ENCODE results near the gene FKTN.

Gene FKTN

DNA sequence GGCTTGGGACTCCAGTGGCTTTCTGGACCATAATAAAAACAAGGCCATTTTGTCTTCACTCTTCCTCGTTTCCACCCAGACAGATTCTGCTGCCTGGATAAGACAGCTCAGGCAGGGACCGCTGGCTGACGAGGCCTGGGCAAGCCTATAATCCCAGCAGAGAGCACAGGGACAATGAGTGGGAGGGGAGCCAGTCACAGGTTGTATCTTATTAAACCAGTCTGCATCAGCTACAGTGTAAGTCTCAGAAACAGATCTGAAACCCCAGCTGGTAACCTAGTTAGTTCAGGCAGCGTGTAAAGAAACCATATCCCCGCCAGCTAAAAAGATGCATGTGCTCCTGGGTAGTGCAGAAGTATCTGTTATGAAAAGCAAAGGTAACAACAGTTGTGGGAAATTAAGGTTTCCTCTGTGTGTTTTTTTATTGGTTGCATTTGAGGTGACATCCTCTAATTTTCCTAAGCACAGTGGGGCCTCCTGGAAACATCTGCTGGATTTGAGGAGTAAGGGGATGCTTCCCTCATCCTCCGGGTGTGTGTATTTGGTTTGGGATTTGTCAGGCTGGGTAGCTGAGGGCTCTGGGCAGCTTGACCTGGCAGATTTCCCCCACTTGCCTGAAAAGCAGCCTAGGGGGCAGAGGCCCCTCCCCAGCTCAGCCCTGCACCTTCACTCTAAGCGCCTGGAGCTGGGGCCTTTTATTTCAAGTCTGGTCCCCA lies 89.1 kb downstream of the FKTN start:
- Histone ChIP-seq H3K9me3 (ENCODE audit: control insufficient read depth, low read length) (no peaks in the 10 kb centered on the region), H3K36me3 (ENCODE audit: control insufficient read depth, insufficient read depth, low read length) (no peaks in the 10 kb centered on the region), H2AFZ (no peak overlapping the region), H3K4me3 (ENCODE audit: low read depth, low read length) (no peak overlapping the region), H3K9ac (no peak overlapping the region), H3K79me2 (no peaks in the 10 kb centered on the region), H3K4me1 (no peaks in the 10 kb centered on the region), H3K27me3 (ENCODE audit: control insufficient read depth, insufficient read depth, low read length) (no peaks in the 10 kb centered on the region), H3K4me2 (ENCODE audit: low read length) (no peak overlapping the region), H3K27ac (no peak overlapping the region)
- TF ChIP-seq, protein P1, sequence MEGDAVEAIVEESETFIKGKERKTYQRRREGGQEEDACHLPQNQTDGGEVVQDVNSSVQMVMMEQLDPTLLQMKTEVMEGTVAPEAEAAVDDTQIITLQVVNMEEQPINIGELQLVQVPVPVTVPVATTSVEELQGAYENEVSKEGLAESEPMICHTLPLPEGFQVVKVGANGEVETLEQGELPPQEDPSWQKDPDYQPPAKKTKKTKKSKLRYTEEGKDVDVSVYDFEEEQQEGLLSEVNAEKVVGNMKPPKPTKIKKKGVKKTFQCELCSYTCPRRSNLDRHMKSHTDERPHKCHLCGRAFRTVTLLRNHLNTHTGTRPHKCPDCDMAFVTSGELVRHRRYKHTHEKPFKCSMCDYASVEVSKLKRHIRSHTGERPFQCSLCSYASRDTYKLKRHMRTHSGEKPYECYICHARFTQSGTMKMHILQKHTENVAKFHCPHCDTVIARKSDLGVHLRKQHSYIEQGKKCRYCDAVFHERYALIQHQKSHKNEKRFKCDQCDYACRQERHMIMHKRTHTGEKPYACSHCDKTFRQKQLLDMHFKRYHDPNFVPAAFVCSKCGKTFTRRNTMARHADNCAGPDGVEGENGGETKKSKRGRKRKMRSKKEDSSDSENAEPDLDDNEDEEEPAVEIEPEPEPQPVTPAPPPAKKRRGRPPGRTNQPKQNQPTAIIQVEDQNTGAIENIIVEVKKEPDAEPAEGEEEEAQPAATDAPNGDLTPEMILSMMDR (IDR thresholded peaks at IDR 0.05), result no peak

DNA sequence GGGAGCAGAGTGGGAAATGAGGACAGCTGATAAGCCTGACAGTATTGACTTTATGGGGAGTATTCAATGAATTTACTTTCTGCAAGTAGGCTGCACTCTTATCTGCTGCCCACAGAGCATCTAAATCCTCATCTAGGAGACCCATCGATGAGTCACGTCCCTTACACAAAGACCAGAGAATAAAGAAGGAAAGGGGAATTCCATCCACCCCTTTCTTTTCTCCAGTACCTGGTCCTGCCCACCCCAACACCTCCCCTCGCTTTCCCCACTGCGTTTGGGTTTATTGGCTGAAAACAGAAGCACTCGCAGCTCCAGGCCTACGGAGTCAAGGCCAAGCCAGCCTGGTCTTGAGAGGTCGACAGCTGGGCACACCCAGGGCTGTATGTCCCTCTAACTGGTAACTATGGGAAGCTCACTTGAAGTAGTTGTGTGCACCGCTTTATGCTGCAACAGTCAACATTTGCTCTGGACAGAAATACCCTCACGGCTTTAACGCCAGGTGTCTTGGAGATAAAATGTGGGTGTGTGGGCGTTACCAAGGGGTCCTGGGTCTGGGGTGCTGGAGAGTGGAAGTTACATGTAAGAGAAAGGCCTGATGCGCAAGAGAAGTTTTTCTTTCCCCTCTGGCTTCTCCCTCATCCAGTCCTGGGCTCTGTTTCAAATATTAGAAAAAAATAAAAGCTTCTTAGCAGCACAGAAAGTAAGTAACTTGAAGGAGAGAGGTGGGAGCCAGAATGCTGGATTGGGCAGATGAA lies 89.8 kb downstream of the FKTN start:
- no peaks in the 10 kb centered on the region for H3K27me3 ChIP-seq (ENCODE audit: control insufficient read depth, insufficient read depth, low read length)
- TF ChIP-seq, protein P1 (IDR thresholded peaks at IDR 0.05), result no peak
- no peak overlapping the region for H2AFZ ChIP-seq
- H3K4me2 ChIP-seq (ENCODE audit: low read length), result no peak overlapping the region
- no peak overlapping the region for H3K27ac ChIP-seq
- H3K79me2 ChIP-seq, result no peaks in the 10 kb centered on the region
- H3K9me3 ChIP-seq (ENCODE audit: control insufficient read depth, low read length), result no peaks in the 10 kb centered on the region
- no peak overlapping the region for H3K4me3 ChIP-seq (ENCODE audit: low read depth, low read length)
- no peak overlapping the region for H3K9ac ChIP-seq
- no peaks in the 10 kb centered on the region for H3K4me1 ChIP-seq
- H3K36me3 ChIP-seq (ENCODE audit: control insufficient read depth, insufficient read depth, low read length), result no peaks in the 10 kb centered on the region

DNA sequence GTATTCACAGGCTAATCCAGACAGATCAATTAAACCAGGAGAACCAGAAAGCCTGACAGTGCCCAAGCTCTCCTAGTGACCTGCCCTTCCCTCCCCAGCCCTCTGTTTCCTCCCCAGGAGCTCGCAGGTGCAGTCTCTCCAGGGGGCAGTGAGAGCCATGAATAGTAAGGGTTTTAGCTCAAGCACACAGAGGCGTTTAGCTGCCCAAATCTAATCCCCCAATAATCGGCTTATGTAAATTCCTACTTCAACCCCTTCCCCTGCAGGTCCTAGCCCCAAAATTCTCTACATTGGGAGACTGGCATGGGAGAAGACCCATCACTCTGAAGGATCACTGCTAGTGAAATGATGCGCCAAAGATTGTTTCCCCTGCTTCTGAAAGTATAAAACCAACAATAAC lies 93.9 kb downstream of the FKTN start:
- no peak overlapping the region for H2AFZ ChIP-seq
- TF ChIP-seq, protein P1 (IDR thresholded peaks at IDR 0.05), result no peak
- no peak overlapping the region for H3K9ac ChIP-seq
- H3K27me3 ChIP-seq (ENCODE audit: control insufficient read depth, insufficient read depth, low read length), result no peaks in the 10 kb centered on the region
- no peaks in the 10 kb centered on the region for H3K79me2 ChIP-seq
- H3K4me3 ChIP-seq (ENCODE audit: low read depth, low read length), result no peak overlapping the region
- H3K9me3 ChIP-seq (ENCODE audit: control insufficient read depth, low read length), result no peaks in the 10 kb centered on the region
- H3K4me2 ChIP-seq (ENCODE audit: low read length), result no peak overlapping the region
- H3K27ac ChIP-seq, result no peak overlapping the region
- no peaks in the 10 kb centered on the region for H3K4me1 ChIP-seq
- no peaks in the 10 kb centered on the region for H3K36me3 ChIP-seq (ENCODE audit: control insufficient read depth, insufficient read depth, low read length)

DNA sequence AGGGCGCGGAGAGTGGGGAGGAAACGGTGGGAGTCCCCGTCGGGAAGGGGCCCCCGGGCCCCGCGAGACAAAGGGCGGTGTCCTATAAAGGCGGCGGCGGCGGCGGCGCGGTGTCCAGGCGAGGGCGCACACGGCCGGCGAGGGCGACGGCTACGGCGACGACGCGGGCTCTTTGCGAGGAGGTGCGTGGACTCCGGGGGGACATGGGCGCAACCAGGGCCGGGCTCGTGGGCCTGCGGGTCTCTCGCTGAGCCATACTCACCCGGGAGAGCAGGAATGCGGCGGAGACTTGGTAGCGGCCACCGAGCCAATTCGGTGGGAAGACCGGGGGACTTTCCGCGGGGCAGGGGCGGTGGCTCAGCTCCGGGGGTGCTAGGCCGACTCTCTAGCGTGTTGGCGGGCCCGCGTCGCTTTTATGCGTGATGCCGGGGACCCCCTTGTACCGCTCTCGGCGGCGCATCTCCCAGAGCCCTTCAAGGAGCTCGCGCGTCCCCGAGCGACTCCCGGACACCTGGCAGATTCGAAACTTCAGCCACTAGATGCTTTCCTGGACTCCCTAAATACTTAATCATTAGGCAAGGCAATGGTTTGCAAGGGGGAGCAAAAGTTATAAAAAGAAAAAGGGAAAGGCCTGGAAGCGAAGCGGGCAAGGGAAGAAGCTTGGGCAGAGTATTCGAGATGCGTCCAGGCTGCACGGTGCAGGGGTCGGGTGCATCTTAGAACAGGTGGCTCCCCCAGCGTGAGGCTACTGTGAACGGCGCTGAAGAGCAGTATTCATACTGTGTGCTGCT lies 98.4 kb downstream of the FKTN start:
- Histone ChIP-seq H3K4me1 (no peaks in the 10 kb centered on the region), H3K27ac (no peak overlapping the region), H3K9me3 (ENCODE audit: control insufficient read depth, low read length) (no peaks in the 10 kb centered on the region), H3K9ac (no peak overlapping the region), H3K4me2 (ENCODE audit: low read length) (peak overlapping the region; percentile 89), H3K4me3 (ENCODE audit: low read depth, low read length) (peak overlapping the region; percentile 58), H3K27me3 (ENCODE audit: control insufficient read depth, insufficient read depth, low read length) (no peaks in the 10 kb centered on the region), H2AFZ (peak overlapping the region; percentile 73), H3K36me3 (ENCODE audit: control insufficient read depth, insufficient read depth, low read length) (no peaks in the 10 kb centered on the region), H3K79me2 (no peaks in the 10 kb centered on the region)
- TF ChIP-seq, protein P1 (IDR thresholded peaks at IDR 0.05), result peak; percentile 15
